Glutamatergic neuron (in vitro differentiated cells): Measurements from ENCODE around the gene METTL27. TPM values are rescaled to one million over a fixed set of nuclear protein-coding genes. Genes with fewer than 3 reads are reported as not detected.
"Not testable (repeated sequence)": the region's sequence is repeated elsewhere in the genome, so short reads cannot be mapped to it uniquely, and the experiment has no call there.

ENCODE experiments used
- DNase-seq: peaks from one replicate; pipeline ENCODE4 v3.0.0; 2022
- H3K27ac Mint-ChIP-seq: one replicate; pipeline ENCODE4 v1.8.0; 2020; ENCODE audit warnings: mild to moderate bottlenecking, mixed read lengths, inconsistent platforms; ENCODE audit not compliant: unreplicated experiment
- H3K27me3 Mint-ChIP-seq: one replicate; pipeline ENCODE4 v1.8.0; 2020; ENCODE audit warnings: mild to moderate bottlenecking, moderate library complexity, mixed read lengths, inconsistent platforms; ENCODE audit not compliant: unreplicated experiment
- H3K36me3 Mint-ChIP-seq: one replicate; pipeline ENCODE4 v1.8.0; 2020; ENCODE audit warnings: mild to moderate bottlenecking, mixed read lengths, inconsistent platforms; ENCODE audit not compliant: unreplicated experiment
- H3K4me1 Mint-ChIP-seq: one replicate; pipeline ENCODE4 v1.8.0; 2020; ENCODE audit warnings: mild to moderate bottlenecking, low read depth, mixed read lengths, inconsistent platforms; ENCODE audit not compliant: unreplicated experiment
- H3K4me3 Mint-ChIP-seq: one replicate; pipeline ENCODE4 v1.8.0; 2020; ENCODE audit warnings: mild to moderate bottlenecking, mixed read lengths, inconsistent platforms; ENCODE audit not compliant: unreplicated experiment
- H3K9me3 Mint-ChIP-seq: one replicate; pipeline ENCODE4 v1.8.0; 2020; ENCODE audit warnings: mild to moderate bottlenecking, moderate library complexity, mixed read lengths, inconsistent platforms; ENCODE audit not compliant: unreplicated experiment
- total RNA-seq: library from RNA; stranded (reverse); fragmentation: NEBNext Ultra II Directional; extraction: Animal tissue kit (Norgen Biotek cat#: 25700); gene quantifications from one replicate; pipeline ENCODE4 v1.2.1, GENCODE V29; 2021; ENCODE audit not compliant: unreplicated experiment
- TF ChIP-seq, protein P1 (sequence below): fragments of 200-600 bp; sonication (generic); IDR thresholded peaks from one replicate; pipeline ENCODE4 v1.5.0; 2021; ENCODE audit not compliant: partially characterized antibody, unreplicated experiment

Gene METTL27
- total RNA-seq, 1 donor from 2014 or later = 2.9 TPM

DNA sequence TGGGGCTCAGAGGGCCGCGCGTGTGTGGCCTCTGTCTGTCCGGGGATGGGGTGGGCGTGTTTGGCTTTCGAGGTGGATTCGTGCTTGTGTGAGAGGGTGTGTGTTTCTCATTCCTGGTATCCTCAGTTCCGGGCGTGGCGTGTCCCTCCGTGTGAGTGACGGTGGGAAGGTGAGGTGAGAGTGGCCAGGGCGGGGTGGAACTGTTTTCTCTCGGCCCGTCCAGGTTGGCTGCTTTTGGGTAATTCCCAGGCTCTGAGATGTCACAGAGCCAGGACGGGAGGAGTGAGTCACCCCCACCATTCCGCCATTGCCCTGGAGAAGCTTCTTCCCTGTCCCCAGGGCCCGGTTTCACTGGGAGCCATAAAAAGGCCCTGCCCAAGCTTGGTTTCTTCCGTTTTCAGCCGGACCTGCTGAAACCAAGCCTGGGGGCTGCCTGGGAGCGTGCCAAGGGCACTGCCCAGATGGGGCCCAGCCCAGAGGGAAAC lies 32.8 kb downstream of the METTL27 start:
- no peaks in the 10 kb centered on the region for H3K9me3 Mint-ChIP-seq
- H3K4me1 Mint-ChIP-seq = no peaks in the 10 kb centered on the region
- no peak overlapping the region for H3K27ac Mint-ChIP-seq
- no peak for DNase-seq
- H3K27me3 Mint-ChIP-seq = no peaks in the 10 kb centered on the region
- no peaks in the 10 kb centered on the region for H3K36me3 Mint-ChIP-seq
- TF ChIP-seq, protein P1, sequence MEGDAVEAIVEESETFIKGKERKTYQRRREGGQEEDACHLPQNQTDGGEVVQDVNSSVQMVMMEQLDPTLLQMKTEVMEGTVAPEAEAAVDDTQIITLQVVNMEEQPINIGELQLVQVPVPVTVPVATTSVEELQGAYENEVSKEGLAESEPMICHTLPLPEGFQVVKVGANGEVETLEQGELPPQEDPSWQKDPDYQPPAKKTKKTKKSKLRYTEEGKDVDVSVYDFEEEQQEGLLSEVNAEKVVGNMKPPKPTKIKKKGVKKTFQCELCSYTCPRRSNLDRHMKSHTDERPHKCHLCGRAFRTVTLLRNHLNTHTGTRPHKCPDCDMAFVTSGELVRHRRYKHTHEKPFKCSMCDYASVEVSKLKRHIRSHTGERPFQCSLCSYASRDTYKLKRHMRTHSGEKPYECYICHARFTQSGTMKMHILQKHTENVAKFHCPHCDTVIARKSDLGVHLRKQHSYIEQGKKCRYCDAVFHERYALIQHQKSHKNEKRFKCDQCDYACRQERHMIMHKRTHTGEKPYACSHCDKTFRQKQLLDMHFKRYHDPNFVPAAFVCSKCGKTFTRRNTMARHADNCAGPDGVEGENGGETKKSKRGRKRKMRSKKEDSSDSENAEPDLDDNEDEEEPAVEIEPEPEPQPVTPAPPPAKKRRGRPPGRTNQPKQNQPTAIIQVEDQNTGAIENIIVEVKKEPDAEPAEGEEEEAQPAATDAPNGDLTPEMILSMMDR = no peak
- H3K4me3 Mint-ChIP-seq = no peak overlapping the region

DNA sequence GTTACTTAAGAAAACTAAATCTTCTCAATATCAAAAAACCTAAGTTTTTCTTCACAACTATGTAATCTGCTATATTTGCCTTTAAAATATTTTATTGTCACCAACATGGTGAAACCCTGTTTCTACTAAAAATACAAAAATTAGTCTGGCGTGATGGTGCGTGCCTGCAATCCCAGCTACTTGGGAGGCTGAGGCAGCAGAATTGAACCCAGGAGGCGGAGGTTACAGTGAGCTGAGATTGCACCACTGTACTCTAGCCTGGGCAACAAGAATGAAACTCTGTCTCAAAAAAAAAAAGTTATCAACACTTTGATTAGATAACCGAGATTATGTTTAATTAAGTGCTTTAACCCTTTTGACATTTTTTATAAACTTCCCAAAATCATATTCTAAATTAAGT lies 39.9 kb downstream of the METTL27 start:
- TF ChIP-seq, protein P1 = no peak
- H3K27ac Mint-ChIP-seq = no peak overlapping the region
- no peaks in the 10 kb centered on the region for H3K9me3 Mint-ChIP-seq
- H3K27me3 Mint-ChIP-seq = peaks cover 6% of the 10 kb centered on the region
- DNase-seq = no peak
- H3K36me3 Mint-ChIP-seq = no peaks in the 10 kb centered on the region
- no peaks in the 10 kb centered on the region for H3K4me1 Mint-ChIP-seq
- no peak overlapping the region for H3K4me3 Mint-ChIP-seq

DNA sequence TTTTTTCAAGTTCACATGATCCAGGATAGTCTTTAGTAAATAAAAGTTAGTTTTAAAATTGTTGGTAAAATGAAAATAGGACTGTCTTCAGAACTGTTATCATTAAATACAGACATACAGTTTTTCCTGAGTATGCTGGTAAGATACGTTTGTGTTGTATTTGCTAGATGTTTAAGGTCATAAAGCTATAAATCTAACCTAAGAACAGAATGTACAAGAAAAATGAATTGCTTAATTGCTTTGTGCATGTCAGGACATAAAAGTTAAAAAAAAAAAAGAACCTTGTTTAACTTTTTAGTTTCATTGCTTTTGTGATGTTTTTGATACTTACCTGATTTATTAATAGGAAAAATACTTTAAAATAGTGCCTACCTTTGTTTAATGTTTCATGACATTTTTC lies 40.7 kb downstream of the METTL27 start:
- Mint-ChIP-seq H3K27ac (no peak overlapping the region), H3K4me1 (no peaks in the 10 kb centered on the region), H3K27me3 (peaks cover 6% of the 10 kb centered on the region), H3K9me3 (no peaks in the 10 kb centered on the region), H3K4me3 (no peak overlapping the region), H3K36me3 (no peaks in the 10 kb centered on the region)
- TF ChIP-seq, protein P1 = no peak
- DNase-seq = no peak

DNA sequence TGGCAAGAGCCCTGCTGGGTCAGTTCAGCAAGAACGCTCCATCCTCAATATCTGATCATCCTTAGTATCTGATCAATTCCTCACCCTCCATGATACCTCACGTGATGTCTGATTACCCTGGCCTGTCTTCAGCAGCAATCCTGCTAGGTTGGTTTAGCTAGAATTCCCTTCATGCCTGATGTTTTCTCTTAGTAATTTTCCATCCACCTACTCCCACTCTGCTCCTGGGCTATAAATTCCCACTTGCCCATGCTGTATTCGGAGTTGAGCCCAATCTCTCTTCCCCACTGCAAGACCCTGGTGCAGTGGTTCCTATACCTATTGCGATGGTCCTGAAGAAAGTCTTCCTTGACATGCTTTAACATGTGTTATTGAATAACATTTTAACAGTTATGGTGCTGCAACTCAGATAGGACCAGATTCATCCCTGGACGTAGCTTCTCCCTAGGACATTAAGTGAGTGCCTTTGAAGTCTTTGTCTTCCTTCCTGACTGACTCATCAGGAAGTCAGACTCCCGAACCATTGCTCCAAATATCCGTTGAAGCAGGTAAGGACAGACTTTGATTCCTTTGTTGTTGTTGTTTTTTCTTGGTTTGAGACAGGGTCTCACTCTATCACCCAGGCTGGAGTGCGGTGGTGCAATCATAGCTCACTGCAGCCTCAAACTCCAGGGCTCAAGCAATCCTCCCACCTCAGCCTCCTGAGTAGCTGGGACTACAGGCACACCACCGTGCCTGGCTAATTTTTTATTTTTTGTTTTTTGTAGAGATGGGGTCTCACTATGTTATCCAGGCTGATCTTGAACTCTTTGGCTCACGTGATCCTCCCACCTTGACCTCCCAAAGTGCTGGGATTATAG lies 42.8 kb downstream of the METTL27 start:
- H3K9me3 Mint-ChIP-seq = no peaks in the 10 kb centered on the region
- DNase-seq = no peak

DNA sequence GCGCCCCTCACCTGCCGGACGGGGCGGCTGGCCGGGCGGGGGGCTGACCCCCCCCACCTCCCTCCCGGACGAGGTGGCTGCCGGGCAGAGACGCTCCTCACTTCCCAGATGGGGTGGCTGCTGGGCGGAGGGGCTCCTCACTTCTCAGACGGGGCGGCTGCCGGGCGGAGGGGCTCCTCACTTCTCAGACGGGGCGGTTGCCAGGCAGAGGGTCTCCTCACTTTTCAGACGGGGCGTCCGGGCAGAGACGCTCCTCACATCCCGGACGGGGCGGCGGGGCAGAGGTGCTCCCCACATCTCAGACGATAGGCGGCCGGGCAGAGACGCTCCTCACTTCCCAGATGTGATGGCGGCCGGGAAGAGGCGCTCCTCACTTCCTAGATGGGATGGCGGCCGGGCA lies 45.1 kb downstream of the METTL27 start:
- not testable (repeated sequence) for H3K27ac Mint-ChIP-seq, H3K4me1 Mint-ChIP-seq, H3K27me3 Mint-ChIP-seq, H3K4me3 Mint-ChIP-seq, H3K36me3 Mint-ChIP-seq, H3K9me3 Mint-ChIP-seq, DNase-seq

More for the DNA sequence above, 42.8 kb downstream of the METTL27 start:
- Mint-ChIP-seq H3K27me3 (peaks cover 6% of the 10 kb centered on the region), H3K4me3 (no peak overlapping the region), H3K4me1 (no peaks in the 10 kb centered on the region), H3K27ac (no peak overlapping the region), H3K36me3 (no peaks in the 10 kb centered on the region)
- TF ChIP-seq, protein P1 = no peak

DNA sequence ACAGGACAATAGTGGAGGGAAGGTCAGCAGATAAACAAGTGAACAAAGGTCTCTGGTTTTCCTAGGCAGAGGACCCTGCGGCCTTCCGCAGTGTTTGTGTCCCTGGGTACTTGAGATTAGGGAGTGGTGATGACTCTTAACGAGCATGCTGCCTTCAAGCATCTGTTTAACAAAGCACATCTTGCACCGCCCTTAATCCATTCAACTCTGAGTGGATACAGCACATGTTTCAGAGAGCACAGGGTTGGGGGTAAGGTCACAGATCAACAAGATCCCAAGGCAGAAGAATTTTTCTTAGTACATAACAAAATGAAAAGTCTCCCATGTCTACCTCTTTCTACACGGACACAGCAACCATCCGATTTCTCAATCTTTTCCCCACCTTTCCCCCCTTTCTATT lies 45.7 kb downstream of the METTL27 start:
- not testable (repeated sequence) for H3K27ac Mint-ChIP-seq, DNase-seq, H3K4me1 Mint-ChIP-seq, H3K27me3 Mint-ChIP-seq, H3K4me3 Mint-ChIP-seq, H3K9me3 Mint-ChIP-seq, H3K36me3 Mint-ChIP-seq

DNA sequence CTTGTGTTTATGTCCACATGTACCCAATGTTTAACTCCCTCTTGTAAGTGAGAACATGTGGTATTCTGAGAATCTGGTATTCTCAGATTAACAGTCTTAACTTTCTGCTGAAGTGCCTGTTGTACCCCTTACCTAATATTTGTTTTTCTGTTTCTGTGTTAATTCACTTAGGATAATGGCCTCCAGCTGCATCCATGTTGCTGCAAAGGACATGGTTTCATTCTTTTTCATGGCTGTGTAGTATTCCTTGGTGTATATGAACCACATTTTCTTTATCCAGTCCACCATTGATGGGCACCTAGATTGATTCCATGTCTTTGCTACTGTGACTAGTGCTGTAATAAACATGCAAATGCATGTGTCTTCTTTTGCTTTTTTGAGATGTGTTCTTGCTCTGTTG lies 47.1 kb downstream of the METTL27 start:
- DNase-seq, H3K27me3 Mint-ChIP-seq, H3K9me3 Mint-ChIP-seq, H3K36me3 Mint-ChIP-seq, H3K27ac Mint-ChIP-seq, H3K4me1 Mint-ChIP-seq, H3K4me3 Mint-ChIP-seq: not testable (repeated sequence)

DNA sequence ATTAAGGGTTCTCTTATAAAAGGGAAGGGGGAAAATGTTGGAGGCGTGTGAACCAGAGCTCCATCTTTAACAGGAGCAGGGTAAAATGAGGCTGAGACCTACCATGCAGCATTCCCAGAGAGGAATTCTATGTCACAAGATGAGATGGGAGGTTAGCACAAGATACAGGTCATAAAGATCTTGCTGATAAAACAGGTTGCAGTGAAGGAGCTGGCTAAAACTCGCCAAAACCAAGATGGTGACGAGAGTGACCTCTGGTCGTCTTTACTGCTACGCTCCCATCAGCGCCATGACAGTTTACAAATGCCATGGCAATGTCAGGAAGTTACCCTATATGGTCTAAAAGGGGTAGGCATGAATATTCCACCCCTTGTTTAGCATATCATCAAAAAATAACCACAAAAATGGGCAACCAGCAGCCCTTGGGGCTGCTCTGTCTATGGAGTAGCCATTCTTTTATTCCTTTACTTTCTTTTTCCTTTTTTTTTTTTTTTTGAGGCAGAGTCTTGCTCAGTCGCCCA lies 51.1 kb downstream of the METTL27 start:
- not testable (repeated sequence) for H3K4me3 Mint-ChIP-seq, H3K4me1 Mint-ChIP-seq, H3K9me3 Mint-ChIP-seq, DNase-seq, H3K27ac Mint-ChIP-seq, H3K36me3 Mint-ChIP-seq, H3K27me3 Mint-ChIP-seq
